ENCODE data around the gene PCNT. TPM values are rescaled to one million over a fixed set of nuclear protein-coding genes. Genes with fewer than 3 reads are reported as not detected.
A peak's percentile ranks its signal among the peaks of the same experiment; 100 is the strongest.

PCNT gene
- total RNA-seq, 1 donor from 2014 or later, result 11.1 TPM

DNA sequence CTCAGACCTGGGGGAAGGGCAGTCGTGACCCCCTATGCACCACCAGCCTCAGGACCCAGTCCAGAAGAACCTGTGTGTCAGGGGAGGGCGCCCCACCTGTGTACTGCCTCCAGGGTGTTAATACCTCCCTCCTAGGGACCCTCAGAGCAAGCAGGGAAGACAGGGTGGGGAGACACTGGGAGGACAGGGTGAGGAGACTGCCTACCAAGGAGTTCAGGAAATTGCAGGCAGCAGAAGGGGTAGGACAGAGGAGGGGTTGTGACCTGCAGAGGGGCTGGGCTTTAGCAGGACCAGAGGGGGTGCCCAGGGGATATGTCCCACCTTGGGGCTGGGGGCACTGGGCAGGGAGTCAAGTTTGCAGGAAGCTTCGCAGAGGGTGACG is 5.5 kb upstream of the PCNT start:
- DNase-seq (ENCODE audit: low read depth) (no peak), FAIRE-seq (no peak)
- TF ChIP-seq, protein P1, sequence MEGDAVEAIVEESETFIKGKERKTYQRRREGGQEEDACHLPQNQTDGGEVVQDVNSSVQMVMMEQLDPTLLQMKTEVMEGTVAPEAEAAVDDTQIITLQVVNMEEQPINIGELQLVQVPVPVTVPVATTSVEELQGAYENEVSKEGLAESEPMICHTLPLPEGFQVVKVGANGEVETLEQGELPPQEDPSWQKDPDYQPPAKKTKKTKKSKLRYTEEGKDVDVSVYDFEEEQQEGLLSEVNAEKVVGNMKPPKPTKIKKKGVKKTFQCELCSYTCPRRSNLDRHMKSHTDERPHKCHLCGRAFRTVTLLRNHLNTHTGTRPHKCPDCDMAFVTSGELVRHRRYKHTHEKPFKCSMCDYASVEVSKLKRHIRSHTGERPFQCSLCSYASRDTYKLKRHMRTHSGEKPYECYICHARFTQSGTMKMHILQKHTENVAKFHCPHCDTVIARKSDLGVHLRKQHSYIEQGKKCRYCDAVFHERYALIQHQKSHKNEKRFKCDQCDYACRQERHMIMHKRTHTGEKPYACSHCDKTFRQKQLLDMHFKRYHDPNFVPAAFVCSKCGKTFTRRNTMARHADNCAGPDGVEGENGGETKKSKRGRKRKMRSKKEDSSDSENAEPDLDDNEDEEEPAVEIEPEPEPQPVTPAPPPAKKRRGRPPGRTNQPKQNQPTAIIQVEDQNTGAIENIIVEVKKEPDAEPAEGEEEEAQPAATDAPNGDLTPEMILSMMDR (IDR thresholded peaks at IDR 0.05; ENCODE audit: insufficient read depth, low read length, severe bottlenecking), result no peak
- Histone ChIP-seq H3K36me3 (ENCODE audit: control insufficient read depth, insufficient read depth, low read length) (no peaks in the 10 kb centered on the region), H3K27me3 (ENCODE audit: control insufficient read depth, insufficient read depth, low read length) (no peaks in the 10 kb centered on the region), H3K4me3 (ENCODE audit: low read depth, low read length) (no peak overlapping the region)

DNA sequence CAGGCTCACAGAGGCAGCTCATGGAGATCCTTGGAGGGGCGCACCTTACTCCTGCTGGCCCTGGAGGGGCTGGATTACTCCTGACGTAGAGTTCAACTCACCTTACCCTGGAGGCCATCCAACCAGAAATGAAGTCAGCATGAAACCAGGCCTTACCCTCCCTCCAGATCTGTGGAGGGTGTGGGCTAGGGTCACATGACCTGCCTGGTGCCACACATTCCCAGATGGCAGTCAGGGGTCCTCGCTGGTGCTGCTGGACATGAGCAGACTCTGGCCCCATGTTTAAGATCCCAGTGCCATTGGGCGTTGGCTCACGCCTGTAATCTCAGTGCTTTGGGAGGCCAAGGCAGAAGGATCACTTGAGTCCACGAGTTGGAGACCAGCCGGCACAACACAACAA is 4.8 kb upstream of the PCNT start:
- Histone ChIP-seq H3K27me3 (ENCODE audit: control insufficient read depth, insufficient read depth, low read length) (no peaks in the 10 kb centered on the region), H3K36me3 (ENCODE audit: control insufficient read depth, insufficient read depth, low read length) (no peaks in the 10 kb centered on the region)
- FAIRE-seq, result no peak

DNA sequence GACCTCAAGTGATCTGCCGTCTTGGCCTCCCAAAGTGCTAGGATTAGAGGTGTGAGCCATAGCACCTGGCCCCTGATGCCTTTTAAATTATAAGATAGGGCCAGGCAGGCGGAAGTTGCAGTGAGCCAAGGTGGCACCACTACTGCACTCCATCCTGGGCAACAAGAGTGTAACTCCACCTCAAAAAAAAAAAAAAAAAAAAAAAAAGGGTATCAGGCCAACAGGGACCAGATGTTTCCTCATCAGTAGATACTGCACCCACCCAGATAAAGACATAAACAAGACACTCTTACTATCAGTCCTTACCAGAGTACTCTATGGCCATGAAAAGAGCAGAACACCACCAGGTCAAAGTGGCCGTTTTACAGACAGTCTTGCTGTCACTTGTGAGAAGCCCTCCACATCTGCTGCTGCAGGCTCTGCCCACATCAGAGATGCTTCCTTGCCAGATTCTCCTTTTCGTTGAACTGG is 3.6 kb upstream of the PCNT start:
- Histone ChIP-seq H3K36me3 (ENCODE audit: control insufficient read depth, insufficient read depth, low read length) (no peaks in the 10 kb centered on the region), H3K4me3 (ENCODE audit: low read depth, low read length) (no peak overlapping the region), H3K27me3 (ENCODE audit: control insufficient read depth, insufficient read depth, low read length) (no peaks in the 10 kb centered on the region)
- TF ChIP-seq, protein P1 (IDR thresholded peaks at IDR 0.05; ENCODE audit: insufficient read depth, low read length, severe bottlenecking), result no peak
- FAIRE-seq (no peak), DNase-seq (ENCODE audit: low read depth) (no peak)

More for the DNA sequence above, 4.8 kb upstream of the PCNT start:
- TF ChIP-seq, protein P1 (IDR thresholded peaks at IDR 0.05; ENCODE audit: insufficient read depth, low read length, severe bottlenecking), result no peak
- DNase-seq (ENCODE audit: low read depth), result no peak
- H3K4me3 ChIP-seq (ENCODE audit: low read depth, low read length), result no peak overlapping the region

DNA sequence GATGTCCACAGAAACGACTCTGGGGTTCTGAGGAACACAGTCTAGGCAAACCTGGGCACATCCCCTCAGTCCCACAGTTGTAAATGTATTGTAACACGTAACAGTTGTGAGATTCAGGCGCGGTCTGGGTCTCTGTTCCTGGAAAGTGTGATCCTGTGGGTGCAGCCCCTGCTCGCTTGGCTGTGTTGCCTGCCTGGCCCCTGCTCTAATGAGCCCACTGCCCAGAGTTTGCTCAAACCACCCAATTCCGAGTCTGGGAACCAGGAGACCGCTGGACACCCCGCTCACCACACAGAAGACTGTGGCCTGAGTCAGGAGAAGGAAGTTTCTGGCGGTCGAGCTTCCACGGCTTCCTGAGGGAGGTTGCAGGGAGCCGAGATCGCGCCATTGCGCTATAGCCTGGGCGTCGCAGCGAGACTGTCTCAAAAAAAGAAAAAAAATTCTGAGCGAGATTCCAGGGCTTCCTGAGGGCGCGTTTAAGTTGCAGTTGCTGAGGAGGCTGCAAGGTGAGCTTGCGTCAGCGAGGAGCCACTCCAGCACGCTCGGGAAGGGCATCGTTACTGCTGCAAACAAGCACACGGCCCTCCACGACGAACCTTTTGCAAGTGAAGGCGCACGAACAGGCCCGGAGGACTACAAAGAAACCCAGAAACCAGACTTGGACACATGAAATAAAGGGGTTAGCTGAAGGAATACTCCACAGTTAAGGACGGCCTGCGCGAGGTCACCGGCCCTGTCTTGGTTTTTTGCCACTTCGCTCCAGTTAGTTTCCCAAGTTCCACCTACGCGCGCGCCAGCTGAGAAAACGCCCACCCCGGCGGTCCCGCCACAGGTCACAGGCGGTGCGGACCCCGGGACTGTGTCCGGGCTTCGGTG is 1.4 kb upstream of the PCNT start:
- DNase-seq (ENCODE audit: low read depth) (peak; percentile 27), FAIRE-seq (no peak)
- TF ChIP-seq, protein P1 (IDR thresholded peaks at IDR 0.05; ENCODE audit: insufficient read depth, low read length, severe bottlenecking), result no peak

DNA sequence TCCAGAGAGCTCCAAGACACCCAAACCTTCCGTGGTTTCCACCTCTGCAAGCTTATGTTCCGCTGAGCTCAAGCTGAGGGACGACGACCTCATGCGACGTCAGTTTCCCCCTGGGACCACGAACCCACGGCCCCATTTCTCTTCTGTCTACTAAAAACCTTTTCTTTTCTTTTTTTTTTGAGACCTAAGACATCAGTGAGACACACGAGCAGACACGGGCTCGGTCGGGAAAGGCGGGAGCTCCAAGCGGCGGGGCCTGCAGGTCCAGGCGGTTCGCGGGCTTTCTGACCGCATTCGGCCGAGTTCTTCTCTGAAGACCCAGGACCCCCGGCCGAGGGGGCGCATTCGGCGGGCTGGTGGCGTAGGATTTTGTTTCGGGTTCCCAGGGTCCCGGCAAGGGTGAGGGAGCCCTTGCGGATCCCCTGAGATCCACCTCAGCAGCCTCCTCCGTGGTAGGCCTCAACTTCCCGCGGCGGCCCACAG is 688 bp upstream of the PCNT start:
- FAIRE-seq (no peak), DNase-seq (ENCODE audit: low read depth) (no peak)
- Histone ChIP-seq H3K36me3 (ENCODE audit: control insufficient read depth, insufficient read depth, low read length) (peaks cover 2% of the 10 kb centered on the region), H3K4me3 (ENCODE audit: low read depth, low read length) (peak overlapping the region; percentile 94), H3K27me3 (ENCODE audit: control insufficient read depth, insufficient read depth, low read length) (no peaks in the 10 kb centered on the region)
- TF ChIP-seq, protein P1 (IDR thresholded peaks at IDR 0.05; ENCODE audit: insufficient read depth, low read length, severe bottlenecking), result no peak

More for the DNA sequence above, 1.4 kb upstream of the PCNT start:
- H3K36me3 ChIP-seq (ENCODE audit: control insufficient read depth, insufficient read depth, low read length), result no peaks in the 10 kb centered on the region
- H3K27me3 ChIP-seq (ENCODE audit: control insufficient read depth, insufficient read depth, low read length), result no peaks in the 10 kb centered on the region
- H3K4me3 ChIP-seq (ENCODE audit: low read depth, low read length), result peak overlapping the region; percentile 94
